HepG2 (cell line): Measurements from ENCODE around the gene UGT1A7. TPM values are rescaled to one million over a fixed set of nuclear protein-coding genes. Genes with fewer than 3 reads are reported as not detected.

Source experiments
- ATAC-seq: fragments of 200-7000 bp; cut with Tn5 transposase; 3 replicates; pipeline ENCODE4 v1.9.1; 2020; ENCODE audit warnings: mild to moderate bottlenecking, moderate library complexity
- BruUV-seq: library from RNA; stranded (reverse); fragments of 400-500 nt; replicated peaks from 2 replicates; lab custom pipeline; 2021; lab: Mats Ljungman, UMichigan
- CTCF ChIA-PET: fragments of 300-600 bp; formaldehyde crosslinking; extraction: SDS; loops from one replicate; lab custom pipeline; 2021; ENCODE audit warnings: low total read pairs, inconsistent platforms, low intra/inter-chr PET ratio; lab: Yijun Ruan, JAX
- POLR2A ChIA-PET: fragments of 350-600 bp; sonication (Branson Sonifier 250); formaldehyde crosslinking; loops from one replicate; lab custom pipeline; 2020; ENCODE audit warnings: antibody characterized with exemption, inconsistent platforms; lab: Yijun Ruan, JAX
- DNase-seq: peaks from one replicate; pipeline ENCODE4 v3.0.0-alpha.2; 2015; ENCODE audit warnings: low spot score
- FAIRE-seq: peaks from 3 replicates; lab custom pipeline; 2011; peaks lifted over from hg19 to GRCh38; lab: Jason Lieb, UNC
- H2AFZ ChIP-seq: one replicate; pipeline ENCODE4 v1.6.1; 2011; ENCODE audit warnings: low read length, inconsistent platforms
- H3K27ac ChIP-seq: fragments of 300-600 bp; 3 replicates; pipeline ENCODE4 v1.8.0; 2011; ENCODE audit warnings: mixed run types, mild to moderate bottlenecking, mixed read lengths, low read length, inconsistent platforms; ENCODE audit not compliant: insufficient read depth; ENCODE audit errors: extremely low read length
- H3K27me3 ChIP-seq, 2 experiments: fragments of 200-600 bp in 1 of 2; 2 replicates in 1 of 2; 3 replicates in 1 of 2; pipeline versions ENCODE4 v1.6.0 to v1.8.0; 2011; ENCODE audit warnings: low read length in 2 of 2, mild to moderate bottlenecking in 2 of 2, moderate library complexity in 2 of 2, inconsistent platforms in 1 of 2; ENCODE audit not compliant: insufficient read depth in 2 of 2, control insufficient read depth in 1 of 2
- H3K36me3 ChIP-seq, 2 experiments: fragments of 200-600 bp in 1 of 2; replicated peaks in 1 of 2; 2 replicates in 1 of 2; 3 replicates in 1 of 2; pipeline versions ENCODE4 v1.5.1 to v1.8.0; 2011; ENCODE audit warnings: low read length in 2 of 2, inconsistent platforms in 1 of 2; ENCODE audit not compliant: insufficient read depth in 2 of 2, control insufficient read depth in 1 of 2
- H3K4me1 ChIP-seq: 2 replicates; pipeline ENCODE4 v1.5.1; 2012; ENCODE audit warnings: low read length, inconsistent platforms; ENCODE audit not compliant: insufficient read depth
- H3K4me2 ChIP-seq: 2 replicates; pipeline ENCODE4 v1.6.0; 2011; ENCODE audit warnings: low read depth, low read length, inconsistent platforms
- H3K4me3 ChIP-seq, 3 experiments: fragments of 200-600 bp in 1 of 3; sonication (generic), shearing (Covaris generic) in 1 of 3; replicated peaks in 1 of 3; 2 replicates each; pipeline ENCODE4 v1.5.1; 2011 to 2016; ENCODE audit warnings: low read length in 3 of 3, inconsistent platforms in 2 of 3, low read depth in 2 of 3, mild to moderate bottlenecking in 2 of 3, control low read depth in 1 of 3, mixed read lengths in 1 of 3; ENCODE audit not compliant: insufficient read depth in 1 of 3
- H3K79me2 ChIP-seq: one replicate; pipeline ENCODE4 v1.6.1; 2011; ENCODE audit warnings: low read length, inconsistent platforms; ENCODE audit not compliant: insufficient read depth
- H3K9ac ChIP-seq: 2 replicates; pipeline ENCODE4 v1.6.0; 2011; ENCODE audit warnings: mild to moderate bottlenecking, low read depth, low read length, inconsistent platforms; ENCODE audit not compliant: insufficient read depth
- H3K9me3 ChIP-seq: 2 replicates; pipeline ENCODE4 v1.5.1; 2012; ENCODE audit warnings: mild to moderate bottlenecking, low read length
- H4K20me1 ChIP-seq: 2 replicates; pipeline ENCODE4 v1.6.0; 2011; ENCODE audit warnings: inconsistent platforms, mild to moderate bottlenecking, low read length, moderate library complexity; ENCODE audit not compliant: insufficient read depth
- CBX5 ChIP-seq: sonication (generic); formaldehyde crosslinking; IDR thresholded peaks from 2 replicates; pipeline ENCODE4 v1.4.0; 2020; ENCODE audit warnings: missing genetic modification reagents, borderline replicate concordance
- FOXP4 ChIP-seq: sonication (generic); formaldehyde crosslinking; IDR thresholded peaks from 2 replicates; pipeline ENCODE4 v1.4.0; 2020; ENCODE audit warnings: missing genetic modification reagents
- JDP2 ChIP-seq: sonication (generic); formaldehyde crosslinking; IDR thresholded peaks from 2 replicates; pipeline ENCODE4 v1.8.1; 2022; ENCODE audit warnings: missing genetic modification reagents, borderline replicate concordance
- MXD1 ChIP-seq: sonication (generic); formaldehyde crosslinking; IDR thresholded peaks from 2 replicates; pipeline ENCODE4 v1.4.0; 2020; ENCODE audit warnings: mild to moderate bottlenecking, missing genetic modification reagents
- SIX1 ChIP-seq: sonication (generic); formaldehyde crosslinking; IDR thresholded peaks from 2 replicates; pipeline ENCODE4 v1.4.0; 2020; ENCODE audit warnings: missing genetic modification reagents, borderline replicate concordance
- SSRP1 ChIP-seq: IDR thresholded peaks from 2 replicates; pipeline ENCODE4 v1.6.1; 2016; ENCODE audit warnings: control low read depth
- TEAD3 ChIP-seq: optimal IDR thresholded peaks from 2 replicates; pipeline ENCODE3; 2016; ENCODE audit warnings: borderline replicate concordance
- TIGD3 ChIP-seq: sonication (generic); formaldehyde crosslinking; IDR thresholded peaks from 2 replicates; pipeline ENCODE4 v1.5.1; 2020; ENCODE audit warnings: mild to moderate bottlenecking, missing genetic modification reagents, borderline replicate concordance
- ZNF205 ChIP-seq: IDR thresholded peaks from 2 replicates; pipeline ENCODE4 v1.6.1; 2018; ENCODE audit warnings: missing biosample characterization, missing genetic modification reagents
- ZNF337 ChIP-seq: sonication (generic); formaldehyde crosslinking; IDR thresholded peaks from 2 replicates; pipeline ENCODE4 v1.5.1; 2020; ENCODE audit warnings: missing genetic modification reagents, low read depth, mild to moderate bottlenecking, borderline replicate concordance
- ZNF512B ChIP-seq: sonication (generic); formaldehyde crosslinking; IDR thresholded peaks from 2 replicates; pipeline ENCODE4 v1.5.1; 2020; ENCODE audit warnings: missing genetic modification reagents, mild to moderate bottlenecking, borderline replicate concordance
- ZNF768 ChIP-seq: sonication (generic); formaldehyde crosslinking; IDR thresholded peaks from 2 replicates; pipeline ENCODE4 v1.4.0; 2020; ENCODE audit warnings: missing genetic modification reagents
- ZSCAN20 ChIP-seq: sonication (generic); formaldehyde crosslinking; IDR thresholded peaks from 2 replicates; pipeline ENCODE4 v1.4.0; 2020; ENCODE audit warnings: missing genetic modification reagents, mild to moderate bottlenecking, borderline replicate concordance
- WGBS: methylation state at CpG from one replicate; pipeline ENCODE4 v1.1.6; 2017; ENCODE audit warnings: low lambda C conversion rate; 5-methylcytosine and 5-hydroxymethylcytosine counted together
- in situ Hi-C: cut with HindIII; loops from 2 replicates; pipeline ENCODE4 v1.10.0; 2017; ENCODE audit warnings: low pct_unique_long_range_greater_than_20kb; ENCODE audit not compliant: extremely low pct_ligation_motif_present
- intact Hi-C: fragments of 100-400 bp; cut with micrococcal nuclease; formaldehyde crosslinking; loops from one replicate; pipeline ENCODE4 v1.10.0; 2022; ENCODE audit not compliant: unreplicated experiment
- polyA plus RNA-seq, 8 experiments: library from polyadenylated mRNA; depleted of rRNA in 3 of 8; stranded (reverse) in 7 of 8; unstranded in 1 of 8; fragments of >200 nt; fragmentation: Illumina TruSeq in 4 of 8; extraction: Trizol in 4 of 8; gene quantifications; 2 replicates each; pipeline versions ENCODE4 v1.2.1 to v1.2.3, GENCODE V29; 2011 to 2016; ENCODE audit warnings: low read depth in 4 of 8, missing spikeins in 1 of 8, mixed read lengths in 1 of 8; ENCODE audit not compliant: insufficient read depth in 1 of 8
- total RNA-seq, 5 experiments: library from RNA; depleted of rRNA; stranded (reverse); fragments of >200 nt; fragmentation: Illumina TruSeq; extraction: Trizol; gene quantifications; 2 replicates each; pipeline ENCODE4 v1.2.3, GENCODE V29; 2016; ENCODE audit warnings: low read depth in 1 of 5

UGT1A7 gene
- total and polyA plus RNA-seq, 2 of the 13 experiments (the other 11 are each of a cell fraction or from before 2014, with no cell fraction given), result not detected

- Histone ChIP-seq H3K4me1 (peaks cover 23% of the 10 kb centered on the region), H3K27ac (no peak overlapping the region), H3K27me3 (peaks cover 8 to 34% of the 10 kb centered on the region in 2 experiments), H3K9me3 (no peaks in the 10 kb centered on the region), H3K4me3 (no peak overlapping the region), H3K9ac (no peak overlapping the region), H4K20me1 (no peaks in the 10 kb centered on the region), H3K4me2 (no peak overlapping the region), H3K36me3 (no peaks in the 10 kb centered on the region), H2AFZ (no peak overlapping the region), H3K79me2 (no peaks in the 10 kb centered on the region)
- 53% methylated on average over 11 of the region's 18 CpGs for WGBS
- DNase-seq (no peak), ATAC-seq (no peak), FAIRE-seq (no peak)
- intact Hi-C loops, result no loop called here
- in situ Hi-C loops, result no loop called here
- ChIA-PET CTCF (no interaction called here), POLR2A (no interaction called here)
- no TSS peak for BruUV-seq
- no peak for TF ChIP-seq ZNF337 (CRISPR knock-in tag)
- TF ChIP-seq ZNF768 (CRISPR knock-in tag), result no peak
- TF ChIP-seq ZSCAN20, result no peak
- no peak for TF ChIP-seq ZNF205 (CRISPR knock-in tag)
- TF ChIP-seq MXD1 (CRISPR knock-in tag), result no peak
- TF ChIP-seq SIX1 (CRISPR knock-in tag), result no peak
- TF ChIP-seq SSRP1, result no peak
- no peak for TF ChIP-seq ZNF512B (CRISPR knock-in tag)
- TF ChIP-seq TIGD3 (CRISPR knock-in tag), result no peak
- TF ChIP-seq CBX5, result no peak
- TF ChIP-seq JDP2, result no peak
- TF ChIP-seq FOXP4 (CRISPR knock-in tag), result no peak
- no peak for TF ChIP-seq TEAD3 (CRISPR knock-in tag)
Observed at GRCh38 chr2:233819884-233820773, 138.4 kb downstream of the UGT1A7 start.
